ENCODE measurements around the gene FALEC.

GRCh38 chr1:150552911-150553289, 37.3 kb downstream of the FALEC start:
- TF ChIP-seq CTCF (IDR thresholded peaks at IDR 0.05) (no peak), POLR2A (IDR thresholded peaks at IDR 0.05) (no peak)

Measured in uterus (tissue), 2 donors.